H1 (cell line): ENCODE results near the gene TENT4A. TPM values are rescaled to one million over a fixed set of nuclear protein-coding genes. Genes with fewer than 3 reads are reported as not detected.

Experiments used
- ASH2L ChIP-seq: fragments of 200-600, 300-600 bp; sonication (generic); IDR thresholded peaks from one replicate; pipeline ENCODE4 v1.7.1; 2017; ENCODE audit warnings: low read length
- HDAC2 ChIP-seq, 2 experiments: fragments of 300-600 bp in 1 of 2; sonication (generic) in 1 of 2; IDR thresholded peaks; 2 replicates each; pipeline ENCODE4 v1.6.1; 2011 to 2012; ENCODE audit warnings: low read depth in 2 of 2, low read length in 2 of 2, mild to moderate bottlenecking in 2 of 2, moderate library complexity in 2 of 2, borderline replicate concordance in 1 of 2, inconsistent platforms in 1 of 2
- NRF1 ChIP-seq: IDR thresholded peaks from 2 replicates; pipeline ENCODE4 v1.6.1; 2011; ENCODE audit warnings: mild to moderate bottlenecking, low read depth, low read length, improper control_type of control experiment
- SIRT6 ChIP-seq: IDR thresholded peaks from one replicate; pipeline ENCODE4 v1.7.1; 2012; ENCODE audit warnings: low read length, inconsistent platforms
- SRF ChIP-seq: IDR thresholded peaks from 2 replicates; pipeline ENCODE4 v1.6.1; 2011; ENCODE audit warnings: mild to moderate bottlenecking, low read depth, low read length, moderate library complexity
- polyA plus RNA-seq, 7 experiments: library from polyadenylated mRNA; depleted of rRNA in 3 of 7; stranded (reverse) in 5 of 7; unstranded in 2 of 7; fragments of >200 nt in 5 of 7; fragments of 200-250 nt in 2 of 7; gene quantifications; 1 replicate in 5 of 7; 2 replicates in 1 of 7; 4 replicates in 1 of 7; pipeline versions ENCODE4 v1.2.1 to v1.2.3, GENCODE V29; 2011 to 2013; ENCODE audit warnings: missing spikeins in 2 of 7, mixed read lengths in 2 of 7
- total RNA-seq: library from RNA; stranded (reverse); fragmentation: NEBNext Ultra II Directional; extraction: Animal tissue kit (Norgen Biotek cat#: 25700); gene quantifications from 2 replicates; pipeline ENCODE4 v1.2.1, GENCODE V29; 2021
- TF ChIP-seq, protein P1 (sequence below): fragments of 300-600 bp; sonication (generic); IDR thresholded peaks from 2 replicates; pipeline ENCODE4 v1.7.1; 2012; ENCODE audit warnings: low read length, moderate library complexity, mild to moderate bottlenecking, inconsistent platforms; ENCODE audit not compliant: insufficient replicate concordance
- TF ChIP-seq, protein P2 (sequence below): IDR thresholded peaks from 2 replicates; pipeline ENCODE4 v1.6.1; 2012; ENCODE audit warnings: inconsistent platforms

TENT4A gene
- total and polyA plus RNA-seq, 2 of the 8 experiments (the other 6 are each of a cell fraction or from before 2014, with no cell fraction given), result 8.9 to 25.1 TPM

DNA sequence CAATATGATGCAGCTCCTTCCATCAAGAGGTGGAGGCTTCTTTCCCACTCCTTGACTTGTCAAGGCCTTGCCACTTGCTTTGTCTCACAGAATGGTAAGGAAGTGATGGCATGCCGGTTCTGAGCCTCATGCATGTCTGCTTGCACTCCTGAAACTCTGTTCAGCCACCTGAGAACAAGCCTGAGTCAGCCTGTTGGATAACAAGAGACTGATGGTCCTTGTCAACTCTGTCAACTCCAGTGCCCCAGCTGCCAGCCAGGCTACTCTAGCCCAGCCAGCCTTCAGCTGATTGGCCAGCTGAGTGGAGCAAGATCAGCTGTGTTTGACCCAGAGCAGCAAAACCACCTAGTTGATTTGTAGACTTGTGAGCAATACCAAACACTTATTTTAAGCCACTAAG, 4.4 kb upstream of the TENT4A start (continued):
- TF ChIP-seq, protein P1, sequence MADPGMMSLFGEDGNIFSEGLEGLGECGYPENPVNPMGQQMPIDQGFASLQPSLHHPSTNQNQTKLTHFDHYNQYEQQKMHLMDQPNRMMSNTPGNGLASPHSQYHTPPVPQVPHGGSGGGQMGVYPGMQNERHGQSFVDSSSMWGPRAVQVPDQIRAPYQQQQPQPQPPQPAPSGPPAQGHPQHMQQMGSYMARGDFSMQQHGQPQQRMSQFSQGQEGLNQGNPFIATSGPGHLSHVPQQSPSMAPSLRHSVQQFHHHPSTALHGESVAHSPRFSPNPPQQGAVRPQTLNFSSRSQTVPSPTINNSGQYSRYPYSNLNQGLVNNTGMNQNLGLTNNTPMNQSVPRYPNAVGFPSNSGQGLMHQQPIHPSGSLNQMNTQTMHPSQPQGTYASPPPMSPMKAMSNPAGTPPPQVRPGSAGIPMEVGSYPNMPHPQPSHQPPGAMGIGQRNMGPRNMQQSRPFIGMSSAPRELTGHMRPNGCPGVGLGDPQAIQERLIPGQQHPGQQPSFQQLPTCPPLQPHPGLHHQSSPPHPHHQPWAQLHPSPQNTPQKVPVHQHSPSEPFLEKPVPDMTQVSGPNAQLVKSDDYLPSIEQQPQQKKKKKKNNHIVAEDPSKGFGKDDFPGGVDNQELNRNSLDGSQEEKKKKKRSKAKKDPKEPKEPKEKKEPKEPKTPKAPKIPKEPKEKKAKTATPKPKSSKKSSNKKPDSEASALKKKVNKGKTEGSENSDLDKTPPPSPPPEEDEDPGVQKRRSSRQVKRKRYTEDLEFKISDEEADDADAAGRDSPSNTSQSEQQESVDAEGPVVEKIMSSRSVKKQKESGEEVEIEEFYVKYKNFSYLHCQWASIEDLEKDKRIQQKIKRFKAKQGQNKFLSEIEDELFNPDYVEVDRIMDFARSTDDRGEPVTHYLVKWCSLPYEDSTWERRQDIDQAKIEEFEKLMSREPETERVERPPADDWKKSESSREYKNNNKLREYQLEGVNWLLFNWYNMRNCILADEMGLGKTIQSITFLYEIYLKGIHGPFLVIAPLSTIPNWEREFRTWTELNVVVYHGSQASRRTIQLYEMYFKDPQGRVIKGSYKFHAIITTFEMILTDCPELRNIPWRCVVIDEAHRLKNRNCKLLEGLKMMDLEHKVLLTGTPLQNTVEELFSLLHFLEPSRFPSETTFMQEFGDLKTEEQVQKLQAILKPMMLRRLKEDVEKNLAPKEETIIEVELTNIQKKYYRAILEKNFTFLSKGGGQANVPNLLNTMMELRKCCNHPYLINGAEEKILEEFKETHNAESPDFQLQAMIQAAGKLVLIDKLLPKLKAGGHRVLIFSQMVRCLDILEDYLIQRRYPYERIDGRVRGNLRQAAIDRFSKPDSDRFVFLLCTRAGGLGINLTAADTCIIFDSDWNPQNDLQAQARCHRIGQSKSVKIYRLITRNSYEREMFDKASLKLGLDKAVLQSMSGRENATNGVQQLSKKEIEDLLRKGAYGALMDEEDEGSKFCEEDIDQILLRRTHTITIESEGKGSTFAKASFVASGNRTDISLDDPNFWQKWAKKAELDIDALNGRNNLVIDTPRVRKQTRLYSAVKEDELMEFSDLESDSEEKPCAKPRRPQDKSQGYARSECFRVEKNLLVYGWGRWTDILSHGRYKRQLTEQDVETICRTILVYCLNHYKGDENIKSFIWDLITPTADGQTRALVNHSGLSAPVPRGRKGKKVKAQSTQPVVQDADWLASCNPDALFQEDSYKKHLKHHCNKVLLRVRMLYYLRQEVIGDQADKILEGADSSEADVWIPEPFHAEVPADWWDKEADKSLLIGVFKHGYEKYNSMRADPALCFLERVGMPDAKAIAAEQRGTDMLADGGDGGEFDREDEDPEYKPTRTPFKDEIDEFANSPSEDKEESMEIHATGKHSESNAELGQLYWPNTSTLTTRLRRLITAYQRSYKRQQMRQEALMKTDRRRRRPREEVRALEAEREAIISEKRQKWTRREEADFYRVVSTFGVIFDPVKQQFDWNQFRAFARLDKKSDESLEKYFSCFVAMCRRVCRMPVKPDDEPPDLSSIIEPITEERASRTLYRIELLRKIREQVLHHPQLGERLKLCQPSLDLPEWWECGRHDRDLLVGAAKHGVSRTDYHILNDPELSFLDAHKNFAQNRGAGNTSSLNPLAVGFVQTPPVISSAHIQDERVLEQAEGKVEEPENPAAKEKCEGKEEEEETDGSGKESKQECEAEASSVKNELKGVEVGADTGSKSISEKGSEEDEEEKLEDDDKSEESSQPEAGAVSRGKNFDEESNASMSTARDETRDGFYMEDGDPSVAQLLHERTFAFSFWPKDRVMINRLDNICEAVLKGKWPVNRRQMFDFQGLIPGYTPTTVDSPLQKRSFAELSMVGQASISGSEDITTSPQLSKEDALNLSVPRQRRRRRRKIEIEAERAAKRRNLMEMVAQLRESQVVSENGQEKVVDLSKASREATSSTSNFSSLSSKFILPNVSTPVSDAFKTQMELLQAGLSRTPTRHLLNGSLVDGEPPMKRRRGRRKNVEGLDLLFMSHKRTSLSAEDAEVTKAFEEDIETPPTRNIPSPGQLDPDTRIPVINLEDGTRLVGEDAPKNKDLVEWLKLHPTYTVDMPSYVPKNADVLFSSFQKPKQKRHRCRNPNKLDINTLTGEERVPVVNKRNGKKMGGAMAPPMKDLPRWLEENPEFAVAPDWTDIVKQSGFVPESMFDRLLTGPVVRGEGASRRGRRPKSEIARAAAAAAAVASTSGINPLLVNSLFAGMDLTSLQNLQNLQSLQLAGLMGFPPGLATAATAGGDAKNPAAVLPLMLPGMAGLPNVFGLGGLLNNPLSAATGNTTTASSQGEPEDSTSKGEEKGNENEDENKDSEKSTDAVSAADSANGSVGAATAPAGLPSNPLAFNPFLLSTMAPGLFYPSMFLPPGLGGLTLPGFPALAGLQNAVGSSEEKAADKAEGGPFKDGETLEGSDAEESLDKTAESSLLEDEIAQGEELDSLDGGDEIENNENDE, result no peak
- TF ChIP-seq, protein P2, sequence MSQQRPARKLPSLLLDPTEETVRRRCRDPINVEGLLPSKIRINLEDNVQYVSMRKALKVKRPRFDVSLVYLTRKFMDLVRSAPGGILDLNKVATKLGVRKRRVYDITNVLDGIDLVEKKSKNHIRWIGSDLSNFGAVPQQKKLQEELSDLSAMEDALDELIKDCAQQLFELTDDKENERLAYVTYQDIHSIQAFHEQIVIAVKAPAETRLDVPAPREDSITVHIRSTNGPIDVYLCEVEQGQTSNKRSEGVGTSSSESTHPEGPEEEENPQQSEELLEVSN, result no peak
- TF ChIP-seq SRF (no peak), NRF1 (no peak), HDAC2 (IDR thresholded peaks at IDR 0.05; ENCODE audit: borderline replicate concordance in 1 of 2, low read depth in 2 of 2, low read length in 2 of 2) (no peak), ASH2L (no peak), SIRT6 (no peak)
- TF ChIP-seq, all 59 proteins: peak for 0
